ENCODE data around the gene BAZ1A.

Gene BAZ1A, protein sequence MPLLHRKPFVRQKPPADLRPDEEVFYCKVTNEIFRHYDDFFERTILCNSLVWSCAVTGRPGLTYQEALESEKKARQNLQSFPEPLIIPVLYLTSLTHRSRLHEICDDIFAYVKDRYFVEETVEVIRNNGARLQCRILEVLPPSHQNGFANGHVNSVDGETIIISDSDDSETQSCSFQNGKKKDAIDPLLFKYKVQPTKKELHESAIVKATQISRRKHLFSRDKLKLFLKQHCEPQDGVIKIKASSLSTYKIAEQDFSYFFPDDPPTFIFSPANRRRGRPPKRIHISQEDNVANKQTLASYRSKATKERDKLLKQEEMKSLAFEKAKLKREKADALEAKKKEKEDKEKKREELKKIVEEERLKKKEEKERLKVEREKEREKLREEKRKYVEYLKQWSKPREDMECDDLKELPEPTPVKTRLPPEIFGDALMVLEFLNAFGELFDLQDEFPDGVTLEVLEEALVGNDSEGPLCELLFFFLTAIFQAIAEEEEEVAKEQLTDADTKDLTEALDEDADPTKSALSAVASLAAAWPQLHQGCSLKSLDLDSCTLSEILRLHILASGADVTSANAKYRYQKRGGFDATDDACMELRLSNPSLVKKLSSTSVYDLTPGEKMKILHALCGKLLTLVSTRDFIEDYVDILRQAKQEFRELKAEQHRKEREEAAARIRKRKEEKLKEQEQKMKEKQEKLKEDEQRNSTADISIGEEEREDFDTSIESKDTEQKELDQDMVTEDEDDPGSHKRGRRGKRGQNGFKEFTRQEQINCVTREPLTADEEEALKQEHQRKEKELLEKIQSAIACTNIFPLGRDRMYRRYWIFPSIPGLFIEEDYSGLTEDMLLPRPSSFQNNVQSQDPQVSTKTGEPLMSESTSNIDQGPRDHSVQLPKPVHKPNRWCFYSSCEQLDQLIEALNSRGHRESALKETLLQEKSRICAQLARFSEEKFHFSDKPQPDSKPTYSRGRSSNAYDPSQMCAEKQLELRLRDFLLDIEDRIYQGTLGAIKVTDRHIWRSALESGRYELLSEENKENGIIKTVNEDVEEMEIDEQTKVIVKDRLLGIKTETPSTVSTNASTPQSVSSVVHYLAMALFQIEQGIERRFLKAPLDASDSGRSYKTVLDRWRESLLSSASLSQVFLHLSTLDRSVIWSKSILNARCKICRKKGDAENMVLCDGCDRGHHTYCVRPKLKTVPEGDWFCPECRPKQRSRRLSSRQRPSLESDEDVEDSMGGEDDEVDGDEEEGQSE (N-terminal part only)

DNA sequence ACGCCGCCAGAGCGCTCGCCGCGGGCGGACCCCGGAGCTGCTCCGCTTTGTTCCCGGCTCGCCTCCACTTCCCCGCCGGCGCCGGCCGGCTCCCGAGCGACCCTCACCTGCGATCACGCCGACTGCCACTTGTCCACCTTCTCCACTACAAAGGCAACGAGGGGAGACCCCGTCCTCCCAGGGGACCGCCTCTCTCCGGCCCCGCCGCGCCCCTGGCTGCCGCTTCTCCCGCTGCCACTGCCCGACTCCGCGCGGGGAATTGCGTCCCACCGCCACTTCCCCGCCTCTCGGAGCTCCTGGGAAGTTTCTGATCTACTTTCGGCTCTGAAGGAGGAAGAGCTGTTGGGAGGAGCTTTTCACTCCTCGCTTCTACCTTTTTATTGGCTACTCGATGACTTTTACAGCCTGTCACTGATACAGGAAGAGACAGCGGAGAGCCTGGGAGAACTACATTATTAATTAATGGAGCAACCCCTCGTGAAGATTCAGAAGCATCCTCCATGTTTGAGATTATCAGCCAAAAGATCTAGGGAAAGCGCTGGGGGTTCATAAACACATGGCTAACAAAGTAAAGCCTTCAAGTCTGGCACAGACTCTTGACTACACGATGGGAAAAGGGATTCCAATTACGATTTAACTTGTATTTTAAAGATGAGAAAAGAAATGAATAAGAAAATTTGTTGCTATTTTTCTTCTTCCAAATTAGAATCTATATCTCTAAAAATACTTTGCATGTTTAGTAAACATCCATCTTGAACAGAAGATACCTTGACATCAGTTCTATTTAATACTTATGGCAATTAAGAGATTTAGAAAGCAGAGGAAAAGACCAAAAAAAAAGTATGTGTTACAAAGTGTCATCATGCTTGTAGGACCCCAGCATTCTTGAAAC, at the start of gene BAZ1A:
TSS of gene BAZ1A (minus strand) at position 330 of the 892 bp plus-strand sequence. CDS start 756 bp downstream, outside the sequence.
- peak; percentile 6 for DNase-seq (ENCODE audit: low read depth)

- no peak for DNase-seq (ENCODE audit: low read depth)
Measured at GRCh38 chr14:34920339-34920738, 45.2 kb upstream of the BAZ1A start.

GRCh38 chr14:34913619-34914018, 38.5 kb upstream of the BAZ1A start:
- no peak for DNase-seq (ENCODE audit: low read depth)

- DNase-seq (ENCODE audit: low read depth) = no peak
Measured at GRCh38 chr14:34912966-34913365, 37.8 kb upstream of the BAZ1A start.

DNA sequence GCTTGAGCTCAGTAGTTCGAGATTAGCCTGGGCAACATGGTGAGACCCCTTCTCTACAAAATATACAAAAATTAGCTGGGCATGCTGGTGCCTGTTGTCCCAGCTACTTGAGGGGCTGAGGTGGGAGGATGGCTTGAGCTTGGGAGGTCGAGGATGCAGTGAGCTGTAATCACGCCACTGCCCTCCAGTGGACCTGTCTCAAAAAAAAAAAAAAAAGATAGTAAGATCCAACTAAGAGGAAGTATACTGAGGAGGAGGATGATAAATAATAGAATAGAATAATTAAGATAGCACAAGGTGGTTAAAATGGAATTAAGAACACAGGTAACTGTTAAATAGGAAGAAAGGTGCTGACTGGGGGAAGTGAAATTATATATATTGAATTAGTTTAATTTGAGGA, 37.0 kb upstream of the BAZ1A start:
- DNase-seq (ENCODE audit: low read depth) = no peak

GRCh38 chr14:34911209-34912150, 36.3 kb upstream of the BAZ1A start:
- no peak for DNase-seq (ENCODE audit: low read depth)

- no peak for DNase-seq (ENCODE audit: low read depth)
Measured at GRCh38 chr14:34906287-34906686, 31.1 kb upstream of the BAZ1A start.

DNA sequence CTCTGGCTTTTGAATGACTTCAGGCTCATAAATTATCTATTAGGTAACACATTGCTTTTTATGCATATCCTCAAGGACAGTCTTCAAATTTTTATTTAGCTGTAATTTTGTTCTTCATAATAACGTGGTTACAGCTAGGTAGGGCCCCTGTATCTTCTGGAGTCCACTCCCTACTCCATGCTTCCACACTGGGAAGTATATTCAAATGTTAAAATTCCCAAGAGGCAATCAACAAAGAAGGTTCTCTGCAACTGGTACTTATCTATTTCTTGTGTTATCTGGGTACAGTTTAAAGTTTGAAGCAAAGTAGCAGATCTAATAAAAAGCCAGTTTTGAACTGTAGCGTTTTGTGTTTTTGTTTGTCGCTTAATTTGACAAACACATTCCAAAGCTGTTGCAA, 20.1 kb upstream of the BAZ1A start:
- no peak for DNase-seq (ENCODE audit: low read depth)

DNA sequence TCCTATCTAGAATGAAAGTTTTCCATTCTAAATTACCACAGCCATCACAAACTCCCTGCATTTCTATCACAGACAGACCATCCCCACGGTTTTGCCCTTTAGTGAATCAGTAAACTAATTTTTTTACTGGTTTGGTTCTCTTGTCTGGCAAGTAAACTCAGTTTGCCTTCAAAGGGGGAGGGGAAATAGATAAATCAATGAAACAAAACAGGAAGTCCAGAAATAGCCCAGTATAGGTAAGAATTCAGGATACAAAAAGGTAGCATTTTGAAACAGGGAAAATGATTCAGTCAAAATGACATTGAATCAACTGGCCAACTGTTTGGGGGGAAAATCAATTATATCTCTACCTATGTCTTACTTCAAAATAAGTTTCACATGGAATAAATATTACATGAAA, 15.8 kb upstream of the BAZ1A start:
- DNase-seq (ENCODE audit: low read depth) = no peak

GRCh38 chr14:34888186-34888585, 13.0 kb upstream of the BAZ1A start:
- no peak for DNase-seq (ENCODE audit: low read depth)

DNA sequence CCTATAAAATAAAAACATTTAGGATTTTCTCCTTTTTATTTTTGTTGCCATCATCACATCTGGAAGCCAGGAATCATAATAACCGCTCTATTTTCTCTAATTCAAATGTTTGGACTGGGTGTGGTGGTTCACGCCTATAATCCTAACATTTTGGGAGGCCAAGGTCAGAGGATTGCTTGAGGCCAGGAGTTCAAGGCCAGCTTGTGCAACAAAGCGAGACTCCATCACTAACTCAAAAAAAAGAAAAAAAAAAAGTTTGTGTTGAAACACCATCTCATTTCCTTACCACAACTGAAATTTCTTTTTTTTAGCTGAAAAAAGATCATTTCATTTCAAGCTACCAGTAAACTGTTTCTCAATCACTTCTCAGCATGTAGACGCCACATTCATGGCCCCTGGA, 8.8 kb upstream of the BAZ1A start:
- no peak for DNase-seq (ENCODE audit: low read depth)

DNA sequence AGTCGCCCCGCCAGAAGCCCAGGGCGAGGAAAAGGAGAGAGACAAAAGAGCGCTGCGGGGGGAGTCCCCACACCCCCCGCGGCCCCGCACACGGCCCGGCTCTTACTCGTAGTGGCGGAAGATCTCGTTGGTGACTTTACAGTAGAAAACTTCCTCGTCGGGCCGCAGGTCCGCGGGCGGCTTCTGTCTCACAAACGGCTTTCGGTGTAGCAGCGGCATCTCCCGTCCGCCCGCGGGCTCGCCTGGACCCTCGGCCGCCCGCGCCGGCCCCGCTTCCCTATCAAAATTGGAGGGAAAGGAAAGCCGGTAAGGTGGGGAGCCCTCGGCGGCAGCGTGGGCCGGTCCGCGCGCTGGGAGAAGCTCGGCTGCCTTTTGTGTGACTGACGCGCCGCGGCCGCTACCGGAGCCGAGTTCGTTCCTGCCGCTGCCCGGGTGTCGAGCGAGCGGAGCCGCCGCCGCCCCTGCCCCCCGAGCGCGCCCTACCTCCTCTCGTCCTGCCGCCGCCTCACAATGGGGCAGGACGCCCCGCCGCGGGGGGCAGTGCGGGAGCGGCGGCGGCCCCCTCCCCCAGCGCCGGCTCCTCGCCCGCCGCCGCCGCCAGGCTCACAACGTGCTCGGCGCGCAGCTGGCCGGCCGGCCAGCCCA, 652 bp downstream of the BAZ1A start:
- DNase-seq (ENCODE audit: low read depth) = peak; percentile 30

- peak; percentile 70 for DNase-seq (ENCODE audit: low read depth)
Measured at GRCh38 chr14:34873589-34874385, 1.4 kb downstream of the BAZ1A start.

- DNase-seq (ENCODE audit: low read depth) = no peak
Measured at GRCh38 chr14:34872822-34873588, 2.2 kb downstream of the BAZ1A start.

GRCh38 chr14:34867199-34867598, 8.0 kb downstream of the BAZ1A start:
- no peak for DNase-seq (ENCODE audit: low read depth)

GRCh38 chr14:34865889-34866574, 9.1 kb downstream of the BAZ1A start:
- no peak for DNase-seq (ENCODE audit: low read depth)

DNA sequence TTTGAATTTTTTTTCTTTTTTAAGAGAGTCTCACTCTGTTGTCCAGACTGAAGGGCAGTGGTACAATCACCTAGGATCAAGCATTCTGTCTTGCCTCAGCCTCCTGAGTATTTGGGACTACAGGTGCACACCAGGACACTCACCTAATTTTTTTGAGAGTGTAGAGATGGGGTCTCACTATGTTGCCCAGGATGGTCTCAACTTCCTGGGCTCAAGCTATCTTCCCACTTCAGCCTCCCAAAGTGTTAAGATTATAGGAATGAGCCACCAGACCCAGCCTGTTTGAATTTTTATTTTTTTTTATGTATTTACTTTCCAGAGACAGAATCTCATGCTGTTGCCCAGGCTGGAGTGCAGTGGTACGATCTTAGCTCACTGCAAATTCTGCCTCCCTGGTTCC, 11.3 kb downstream of the BAZ1A start:
- no peak for DNase-seq (ENCODE audit: low read depth)
